ENCODE results near the gene PPP1R27. TPM values are rescaled to one million over a fixed set of nuclear protein-coding genes. Genes with fewer than 3 reads are reported as not detected.

Gene PPP1R27
- polyA plus RNA-seq, 3 donors = 0.22 to 1.5 (median 0.33) TPM

GRCh38 chr17:81842725-81843504 lies 8.1 kb upstream of the PPP1R27 start:
- Mint-ChIP-seq H3K4me3 (no peak overlapping the region), H3K27me3 (ENCODE audit: low read depth in 3 of 3) (peaks cover 0 to 3% (median 0%) of the 10 kb centered on the region in 3 donors), H3K36me3 (peaks cover 46 to 59% of the 10 kb centered on the region in 2 donors), H3K4me1 (peaks cover 30% of the 10 kb centered on the region), H3K27ac (peak overlapping the region in 6 of 7 donors; percentile 5 to 70 (median 39)), H3K9me3 (no peaks in the 10 kb centered on the region)
- DNase-seq = no peak
- Histone ChIP-seq H3K4me2 (replicated peaks; ENCODE audit: extremely low read depth, low read length, poor library complexity, severe bottlenecking) (no peak overlapping the region), H3K9ac (ENCODE audit: insufficient read depth, low read length, poor library complexity, severe bottlenecking) (no peak overlapping the region), H3K79me2 (ENCODE audit: insufficient read depth, low read length) (peaks cover 12% of the 10 kb centered on the region), H3K36me3 (replicated peaks in 1 of 2; ENCODE audit: control insufficient read depth in 1 of 2, insufficient read depth in 2 of 2, low read length in 2 of 2) (peaks cover 49 to 56% of the 10 kb centered on the region in 2 donors), H3K9me3 (replicated peaks in 1 of 2; ENCODE audit: control insufficient read depth in 1 of 2, insufficient read depth in 1 of 2, low read length in 2 of 2) (no peaks in the 10 kb centered on the region), H3K27ac (ENCODE audit: low read depth in 1 of 2, low read length in 2 of 2) (peak overlapping the region; percentile 15 to 51), H2AFZ (ENCODE audit: insufficient read depth, low read depth, low read length, poor library complexity, severe bottlenecking) (no peak overlapping the region), H4K20me1 (ENCODE audit: insufficient read depth, low read length) (peaks cover 29% of the 10 kb centered on the region), H3K4me1 (ENCODE audit: control insufficient read depth in 1 of 2, insufficient read depth in 2 of 2, low read length in 2 of 2) (peaks cover 26% of the 10 kb centered on the region in 2 donors), H3K4me3 (replicated peaks in 1 of 3; ENCODE audit: low read depth in 2 of 3, low read length in 3 of 3) (no peak overlapping the region), H3K27me3 (ENCODE audit: control insufficient read depth in 2 of 2, insufficient read depth in 2 of 2, low read length in 2 of 2) (no peaks in the 10 kb centered on the region)
- TF ChIP-seq, protein P1, sequence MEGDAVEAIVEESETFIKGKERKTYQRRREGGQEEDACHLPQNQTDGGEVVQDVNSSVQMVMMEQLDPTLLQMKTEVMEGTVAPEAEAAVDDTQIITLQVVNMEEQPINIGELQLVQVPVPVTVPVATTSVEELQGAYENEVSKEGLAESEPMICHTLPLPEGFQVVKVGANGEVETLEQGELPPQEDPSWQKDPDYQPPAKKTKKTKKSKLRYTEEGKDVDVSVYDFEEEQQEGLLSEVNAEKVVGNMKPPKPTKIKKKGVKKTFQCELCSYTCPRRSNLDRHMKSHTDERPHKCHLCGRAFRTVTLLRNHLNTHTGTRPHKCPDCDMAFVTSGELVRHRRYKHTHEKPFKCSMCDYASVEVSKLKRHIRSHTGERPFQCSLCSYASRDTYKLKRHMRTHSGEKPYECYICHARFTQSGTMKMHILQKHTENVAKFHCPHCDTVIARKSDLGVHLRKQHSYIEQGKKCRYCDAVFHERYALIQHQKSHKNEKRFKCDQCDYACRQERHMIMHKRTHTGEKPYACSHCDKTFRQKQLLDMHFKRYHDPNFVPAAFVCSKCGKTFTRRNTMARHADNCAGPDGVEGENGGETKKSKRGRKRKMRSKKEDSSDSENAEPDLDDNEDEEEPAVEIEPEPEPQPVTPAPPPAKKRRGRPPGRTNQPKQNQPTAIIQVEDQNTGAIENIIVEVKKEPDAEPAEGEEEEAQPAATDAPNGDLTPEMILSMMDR (IDR thresholded peaks at IDR 0.05) = no peak
- 88% methylated on average over 14 of the region's 21 CpGs for WGBS (ENCODE audit: insufficient coverage)
- intact Hi-C loops (cut with micrococcal nuclease) = no loop called here

DNA sequence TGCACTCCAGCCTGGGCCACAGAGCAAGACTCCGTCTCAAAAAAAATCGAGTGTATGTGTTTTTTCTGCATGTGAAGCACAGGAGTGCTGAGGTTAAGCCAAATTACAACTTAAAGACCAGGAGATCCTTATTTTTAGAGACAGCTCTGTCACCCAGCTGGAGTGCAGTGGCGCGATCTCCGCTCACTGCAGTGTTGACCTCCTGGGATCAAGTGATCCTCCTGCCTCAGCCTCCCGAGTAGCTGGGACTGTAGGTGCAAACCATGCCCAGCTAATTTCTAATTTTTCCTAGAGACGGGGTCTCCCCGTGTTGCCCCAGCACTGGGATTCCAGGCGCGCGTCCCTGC lies 7.5 kb upstream of the PPP1R27 start:
- TF ChIP-seq, protein P1 (IDR thresholded peaks at IDR 0.05) = no peak
- Histone ChIP-seq H3K9ac (ENCODE audit: insufficient read depth, low read length, poor library complexity, severe bottlenecking) (no peak overlapping the region), H3K4me2 (replicated peaks; ENCODE audit: extremely low read depth, low read length, poor library complexity, severe bottlenecking) (no peak overlapping the region), H3K27ac (ENCODE audit: low read depth in 1 of 2, low read length in 2 of 2) (peak overlapping the region in 1 of 2 donors; percentile 51), H3K9me3 (replicated peaks in 1 of 2; ENCODE audit: control insufficient read depth in 1 of 2, insufficient read depth in 1 of 2, low read length in 2 of 2) (no peaks in the 10 kb centered on the region), H3K27me3 (ENCODE audit: control insufficient read depth in 2 of 2, insufficient read depth in 2 of 2, low read length in 2 of 2) (no peaks in the 10 kb centered on the region), H3K4me3 (replicated peaks in 1 of 3; ENCODE audit: low read depth in 2 of 3, low read length in 3 of 3) (no peak overlapping the region), H3K79me2 (ENCODE audit: insufficient read depth, low read length) (peaks cover 11% of the 10 kb centered on the region), H4K20me1 (ENCODE audit: insufficient read depth, low read length) (peaks cover 26% of the 10 kb centered on the region), H3K36me3 (replicated peaks in 1 of 2; ENCODE audit: control insufficient read depth in 1 of 2, insufficient read depth in 2 of 2, low read length in 2 of 2) (peaks cover 48 to 50% of the 10 kb centered on the region in 2 donors), H2AFZ (ENCODE audit: insufficient read depth, low read depth, low read length, poor library complexity, severe bottlenecking) (no peak overlapping the region), H3K4me1 (ENCODE audit: control insufficient read depth in 1 of 2, insufficient read depth in 2 of 2, low read length in 2 of 2) (peaks cover 32% of the 10 kb centered on the region in 2 donors)
- DNase-seq = no peak
- peaks cover 34% of the 10 kb centered on the region for H3K4me1 Mint-ChIP-seq
- no peak overlapping the region for H3K4me3 Mint-ChIP-seq
- H3K27me3 Mint-ChIP-seq (ENCODE audit: low read depth in 3 of 3) = peaks cover 0 to 3% (median 0%) of the 10 kb centered on the region in 3 donors
- H3K36me3 Mint-ChIP-seq = peaks cover 45 to 54% of the 10 kb centered on the region in 2 donors
- intact Hi-C loops (cut with micrococcal nuclease) = no loop called here
- H3K27ac Mint-ChIP-seq = peak overlapping the region in 4 of 7 donors; percentile 5 to 70 (median 44)
- no peaks in the 10 kb centered on the region for H3K9me3 Mint-ChIP-seq
- 97% methylated on average over 6 of the region's 11 CpGs for WGBS (ENCODE audit: insufficient coverage)
